Stimulated activated CD8-positive, alpha-beta memory T cell treated with anti-CD3 and anti-CD28 coated beads, Interleukin-7, amount 100 ng/mL, for 4 hours (primary cell): ENCODE results near the gene PPIE.

Experiments
- DNase-seq, 2 donors: peaks; one replicate each; pipeline ENCODE4 v3.0.0-alpha.2; 2020; ENCODE audit warnings: low read depth in 2 of 2

PPIE gene

GRCh38 chr1:39805385-39805784, 66.7 kb downstream of the PPIE start:
- DNase-seq = no peak

DNA sequence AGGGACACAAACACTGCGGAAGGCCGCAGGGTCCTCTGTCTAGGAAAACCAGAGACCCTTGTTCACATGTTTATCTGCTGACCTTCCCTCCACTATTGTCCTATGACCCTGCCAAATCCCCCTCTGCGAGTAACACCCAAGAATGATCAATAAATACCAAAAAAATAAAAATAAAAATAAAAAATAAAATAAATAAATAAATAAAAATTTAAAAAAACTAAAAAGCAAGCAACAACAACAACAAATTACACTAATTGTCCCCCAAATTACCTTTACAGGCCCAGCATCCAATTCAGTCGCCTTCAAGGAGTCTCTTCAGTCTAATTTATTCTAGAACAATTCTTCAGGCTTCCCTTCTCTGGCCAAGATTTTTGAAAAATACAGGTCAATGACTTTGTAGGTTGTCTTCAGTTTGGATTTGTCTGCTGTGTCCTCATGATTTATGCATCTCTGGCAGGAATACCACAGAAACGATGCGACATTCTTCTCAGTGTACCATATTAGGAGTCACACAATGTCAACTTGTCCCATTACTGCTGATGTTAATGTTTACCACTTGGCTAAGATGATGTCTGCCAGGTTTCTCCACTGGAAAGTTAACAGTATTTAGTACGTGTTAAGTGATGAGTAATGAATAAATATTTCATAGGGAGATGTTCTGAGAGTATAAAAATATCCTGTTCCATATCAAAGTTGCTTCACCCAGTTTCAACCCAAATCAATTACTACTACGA, 70.3 kb downstream of the PPIE start:
- DNase-seq = no peak

DNA sequence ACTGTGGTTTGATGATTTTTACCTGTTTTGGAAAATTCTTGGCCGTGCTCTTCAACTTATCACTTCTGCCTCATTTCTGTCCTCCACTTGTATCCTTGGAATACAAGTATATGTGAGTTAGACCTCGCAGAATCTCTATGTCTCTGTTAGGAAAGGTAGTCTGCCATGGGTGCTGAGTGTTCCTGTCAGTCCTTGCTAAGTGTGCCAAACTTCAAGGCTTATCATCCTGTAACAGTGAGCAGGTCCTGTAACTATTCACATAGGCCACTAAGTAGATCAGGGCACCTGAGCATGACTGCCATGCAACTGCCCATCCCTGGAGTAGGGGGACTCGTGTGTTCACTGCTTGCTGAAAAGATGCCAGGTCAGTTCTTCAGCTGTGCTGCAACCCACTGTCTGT, 74.2 kb downstream of the PPIE start:
- no peak for DNase-seq
